H1 (cell line): ENCODE measurements around the gene TMPRSS11E. TPM values are rescaled to one million over a fixed set of nuclear protein-coding genes. Genes with fewer than 3 reads are reported as not detected.
"Not testable (repeated sequence)": the region's sequence is repeated elsewhere in the genome, so short reads cannot be mapped to it uniquely, and the experiment has no call there.

Experiments used
- CTCF ChIA-PET: fragments of 300-600 bp; sonication (Branson Sonifier 250); formaldehyde crosslinking; loops from one replicate; lab custom pipeline; 2021; ENCODE audit not compliant: partially characterized antibody; lab: Charles Lee
- POLR2A ChIA-PET: fragments of 300-600 bp; sonication (Branson Sonifier 250); formaldehyde crosslinking; loops from one replicate; lab custom pipeline; 2021; ENCODE audit warnings: inconsistent platforms; ENCODE audit not compliant: partially characterized antibody; lab: Charles Lee
- DNase-seq, 2 experiments: peaks; one replicate each; pipeline versions ENCODE4 v3.0.0 to v3.0.0-alpha.2; 2010 to 2022; ENCODE audit warnings: low spot score in 2 of 2, low read depth in 1 of 2, mixed read lengths in 1 of 2
- FAIRE-seq: peaks from 2 replicates; lab custom pipeline; 2011; peaks lifted over from hg19 to GRCh38; lab: Jason Lieb, UNC
- H2AFZ ChIP-seq: 2 replicates; pipeline ENCODE4 v1.8.1; 2012; ENCODE audit warnings: low read length, inconsistent platforms
- H2AK5ac ChIP-seq: 2 replicates; pipeline ENCODE4 v1.6.1; 2013; ENCODE audit warnings: low read depth, low read length
- H2BK120ac ChIP-seq: replicated peaks from 2 replicates; pipeline ENCODE3; 2013; ENCODE audit warnings: low read depth, low read length, inconsistent platforms
- H2BK12ac ChIP-seq: 2 replicates; pipeline ENCODE4 v1.6.1; 2013; ENCODE audit warnings: low read depth, low read length
- H2BK15ac ChIP-seq: 2 replicates; pipeline ENCODE4 v1.6.1; 2013; ENCODE audit warnings: low read length
- H2BK20ac ChIP-seq: 2 replicates; pipeline ENCODE4 v1.6.1; 2013; ENCODE audit warnings: low read length
- H2BK5ac ChIP-seq: 2 replicates; pipeline ENCODE4 v1.6.1; 2013; ENCODE audit warnings: low read depth, low read length
- H3K14ac ChIP-seq: 2 replicates; pipeline ENCODE4 v1.6.1; 2013; ENCODE audit warnings: inconsistent platforms; ENCODE audit not compliant: insufficient read length
- H3K18ac ChIP-seq: 2 replicates; pipeline ENCODE4 v1.6.1; 2013; ENCODE audit warnings: low read length; ENCODE audit errors: extremely low read depth
- H3K23ac ChIP-seq: 2 replicates; pipeline ENCODE4 v1.6.1; 2013; ENCODE audit warnings: inconsistent platforms; ENCODE audit not compliant: insufficient read length
- H3K23me2 ChIP-seq: 2 replicates; pipeline ENCODE4 v1.6.1; 2013; ENCODE audit warnings: low read depth, low read length
- H3K27ac ChIP-seq: 2 replicates; pipeline ENCODE4 v1.6.1; 2011; ENCODE audit warnings: low read depth, low read length, inconsistent platforms
- H3K27me3 ChIP-seq, 4 experiments: replicated peaks in 1 of 4; 1 replicate in 1 of 4; 2 replicates in 3 of 4; pipeline versions ENCODE4 v1.6.1 to v1.8.1; 2011 to 2013; ENCODE audit warnings: low read length in 3 of 4, mild to moderate bottlenecking in 3 of 4, inconsistent platforms in 2 of 4, mixed read lengths in 2 of 4, moderate library complexity in 1 of 4; ENCODE audit not compliant: control insufficient read depth in 3 of 4, insufficient read depth in 3 of 4; ENCODE audit errors: extremely low read depth in 1 of 4
- H3K36me3 ChIP-seq, 4 experiments: 2 replicates each; pipeline versions ENCODE4 v1.6.1 to v1.8.1; 2011 to 2013; ENCODE audit warnings: mild to moderate bottlenecking in 4 of 4, low read length in 3 of 4, moderate library complexity in 2 of 4, control low read depth in 1 of 4, inconsistent platforms in 1 of 4; ENCODE audit not compliant: insufficient read depth in 4 of 4, control insufficient read depth in 2 of 4
- H3K4ac ChIP-seq: replicated peaks from 2 replicates; pipeline ENCODE3; 2013; ENCODE audit warnings: low read length, low read depth, mixed read lengths, inconsistent platforms; ENCODE audit not compliant: insufficient read length
- H3K4me1 ChIP-seq, 4 experiments: replicated peaks in 1 of 4; 1 replicate in 1 of 4; 2 replicates in 3 of 4; pipeline versions ENCODE4 v1.6.1 to v1.8.1; 2011 to 2013; ENCODE audit warnings: low read length in 3 of 4, inconsistent platforms in 2 of 4, mixed read lengths in 1 of 4; ENCODE audit not compliant: insufficient read depth in 4 of 4, control insufficient read depth in 3 of 4
- H3K4me2 ChIP-seq, 2 experiments: 2 replicates each; pipeline versions ENCODE4 v1.6.1 to v1.8.1; 2011 to 2013; ENCODE audit warnings: low read depth in 2 of 2, low read length in 2 of 2, control low read depth in 1 of 2, inconsistent platforms in 1 of 2, mild to moderate bottlenecking in 1 of 2; ENCODE audit not compliant: insufficient read depth in 1 of 2
- H3K4me3 ChIP-seq, 4 experiments: fragments of 200-600, 300-600 bp in 1 of 4; sonication (generic), shearing (Covaris generic), sonication (Bioruptor Twin) in 1 of 4; 2 replicates each; pipeline versions ENCODE4 v1.5.1 to v1.8.1; 2011 to 2016; ENCODE audit warnings: low read length in 4 of 4, low read depth in 3 of 4, control low read depth in 2 of 4, inconsistent platforms in 2 of 4, mild to moderate bottlenecking in 2 of 4, mixed read lengths in 1 of 4, moderate library complexity in 1 of 4; ENCODE audit not compliant: insufficient read depth in 2 of 4; ENCODE audit errors: extremely low read depth in 1 of 4
- H3K56ac ChIP-seq: replicated peaks from 2 replicates; pipeline ENCODE3; 2013; ENCODE audit warnings: low read depth, mild to moderate bottlenecking, mixed read lengths, low read length, inconsistent platforms; ENCODE audit not compliant: insufficient read length
- H3K79me1 ChIP-seq: 2 replicates; pipeline ENCODE4 v1.6.1; 2013; ENCODE audit warnings: low read depth, low read length, control low read depth
- H3K79me2 ChIP-seq, 2 experiments: 2 replicates each; pipeline versions ENCODE4 v1.6.1 to v1.8.1; 2012 to 2013; ENCODE audit warnings: low read length in 2 of 2, mild to moderate bottlenecking in 2 of 2, inconsistent platforms in 1 of 2; ENCODE audit not compliant: insufficient read depth in 2 of 2, control insufficient read depth in 1 of 2
- H3K9ac ChIP-seq, 4 experiments: replicated peaks in 1 of 4; 1 replicate in 1 of 4; 2 replicates in 3 of 4; pipeline versions ENCODE4 v1.6.1 to v1.8.1; 2011 to 2013; ENCODE audit warnings: low read depth in 3 of 4, low read length in 3 of 4, control low read depth in 2 of 4, mild to moderate bottlenecking in 2 of 4, moderate library complexity in 2 of 4, inconsistent platforms in 1 of 4; ENCODE audit errors: extremely low read depth in 1 of 4
- H3K9me3 ChIP-seq, 2 experiments: 2 replicates each; pipeline versions ENCODE4 v1.6.1 to v1.8.1; 2012 to 2013; ENCODE audit warnings: mild to moderate bottlenecking in 2 of 2, moderate library complexity in 2 of 2, control low read depth in 1 of 2, inconsistent platforms in 1 of 2, low read depth in 1 of 2, low read length in 1 of 2, mixed read lengths in 1 of 2; ENCODE audit not compliant: insufficient read depth in 2 of 2
- H4K20me1 ChIP-seq, 2 experiments: replicated peaks in 1 of 2; 2 replicates each; pipeline versions ENCODE3 to v1.8.1; 2011 to 2013; ENCODE audit warnings: inconsistent platforms in 2 of 2, low read length in 2 of 2, mild to moderate bottlenecking in 1 of 2; ENCODE audit not compliant: insufficient read depth in 2 of 2, control insufficient read depth in 1 of 2
- H4K5ac ChIP-seq: 2 replicates; pipeline ENCODE4 v1.6.1; 2013; ENCODE audit warnings: low read length, low read depth, mixed read lengths, inconsistent platforms; ENCODE audit not compliant: insufficient read length
- H4K8ac ChIP-seq: 2 replicates; pipeline ENCODE4 v1.8.0; 2013; ENCODE audit warnings: mild to moderate bottlenecking, moderate library complexity, low read length, inconsistent platforms; ENCODE audit not compliant: insufficient read depth; ENCODE audit errors: extremely low read depth
- H4K91ac ChIP-seq: replicated peaks from 2 replicates; pipeline ENCODE3; 2013; ENCODE audit warnings: low read length, mixed read lengths, inconsistent platforms; ENCODE audit not compliant: insufficient read length
- WGBS, 2 experiments: shearing (Covaris generic) in 1 of 2; methylation state at CpG; one replicate each; pipeline versions ENCODE4 v1.1.6 to v1.1.7; 2013 to 2015; ENCODE audit warnings: low lambda C conversion rate in 2 of 2, mixed read lengths in 2 of 2, inconsistent platforms in 1 of 2, low coverage in 1 of 2, missing lambda C conversion rate in 1 of 2; ENCODE audit not compliant: insufficient replicate concordance in 2 of 2, insufficient coverage in 1 of 2, insufficient read length in 1 of 2; ENCODE audit errors: extremely low coverage in 1 of 2, missing lambda C conversion rate in 1 of 2; 5-methylcytosine and 5-hydroxymethylcytosine counted together
- polyA plus RNA-seq, 7 experiments: library from polyadenylated mRNA; depleted of rRNA in 3 of 7; stranded (reverse) in 5 of 7; unstranded in 2 of 7; fragments of >200 nt in 5 of 7; fragments of 200-250 nt in 2 of 7; gene quantifications; 1 replicate in 5 of 7; 2 replicates in 1 of 7; 4 replicates in 1 of 7; pipeline versions ENCODE4 v1.2.1 to v1.2.3, GENCODE V29; 2011 to 2013; ENCODE audit warnings: missing spikeins in 2 of 7, mixed read lengths in 2 of 7
- total RNA-seq: library from RNA; stranded (reverse); fragmentation: NEBNext Ultra II Directional; extraction: Animal tissue kit (Norgen Biotek cat#: 25700); gene quantifications from 2 replicates; pipeline ENCODE4 v1.2.1, GENCODE V29; 2021

The TMPRSS11E gene
- total and polyA plus RNA-seq, 2 of the 8 experiments (the other 6 are each of a cell fraction or from before 2014, with no cell fraction given) = 0.38 to 0.71 TPM

DNA sequence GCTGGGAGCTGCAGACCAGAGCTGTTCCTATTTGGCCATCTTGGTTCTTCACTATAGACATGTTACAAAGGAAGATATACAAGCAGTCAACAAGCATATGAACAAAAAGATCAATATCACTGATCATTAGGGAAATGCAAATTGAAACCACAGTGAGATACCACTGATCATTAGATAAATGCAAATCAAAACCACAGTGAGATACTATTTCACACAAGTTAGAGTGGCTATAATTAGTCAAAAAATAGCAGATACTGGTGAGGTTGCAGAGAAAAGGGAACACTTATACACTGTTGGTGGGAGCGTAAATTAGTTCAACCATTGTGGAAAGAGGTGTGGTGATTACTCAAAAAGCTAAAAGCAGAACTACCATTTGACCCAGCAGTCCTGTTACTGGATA is 58.2 kb downstream of the TMPRSS11E start:
- H2AFZ ChIP-seq, H3K23ac ChIP-seq, H4K5ac ChIP-seq, H3K18ac ChIP-seq, DNase-seq, H4K91ac ChIP-seq, H3K9me3 ChIP-seq, H3K9ac ChIP-seq, H2BK12ac ChIP-seq, H2AK5ac ChIP-seq, H2BK120ac ChIP-seq, H2BK15ac ChIP-seq, H2BK20ac ChIP-seq, H3K23me2 ChIP-seq, POLR2A ChIA-PET, FAIRE-seq, H3K36me3 ChIP-seq, H3K4me3 ChIP-seq, H3K27ac ChIP-seq, H3K4me2 ChIP-seq, H4K20me1 ChIP-seq, H4K8ac ChIP-seq, H3K4ac ChIP-seq, H3K56ac ChIP-seq, H2BK5ac ChIP-seq, H3K27me3 ChIP-seq, H3K79me2 ChIP-seq, H3K79me1 ChIP-seq, H3K14ac ChIP-seq, H3K4me1 ChIP-seq: not testable (repeated sequence)
- CTCF ChIA-PET = interaction anchor here (1.1 kb wide), 1 partner anchor 47 kb away, joined by 3 read pairs; no protein-coding TSS in a partner anchor
- WGBS, 2 experiments = 89% methylated on average over 1 of the region's 1 CpG; no CpG with 5 or more reads in 1 of the 2 experiments
